SKM-1 (cell line): ENCODE results near the gene SLC22A15.

Experiments
- DNase-seq: peaks from one replicate; lab custom pipeline; 2025; ENCODE audit not compliant: unreplicated experiment; lab: John Stamatoyannopoulos, UW

SLC22A15 gene

DNA sequence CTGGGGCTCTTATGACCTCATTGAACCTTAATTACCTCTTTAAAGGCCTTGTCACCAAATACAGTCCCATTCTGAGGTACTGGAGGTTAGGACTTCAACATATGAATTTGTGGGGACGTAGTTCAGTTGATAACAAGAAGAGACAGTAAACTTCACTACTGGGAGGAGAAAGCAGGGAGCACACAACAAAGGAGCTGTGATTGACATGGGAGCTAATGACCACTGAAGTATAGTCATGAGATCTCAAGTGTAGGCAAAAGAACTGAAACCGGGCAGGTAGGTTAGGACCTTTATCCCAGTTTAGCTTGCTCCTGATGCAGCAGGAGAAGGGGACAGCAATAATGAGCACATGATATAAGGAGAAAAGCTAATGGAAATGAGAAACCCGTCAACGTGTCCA is 123.1 kb downstream of the SLC22A15 start:
- no peak for DNase-seq

DNA sequence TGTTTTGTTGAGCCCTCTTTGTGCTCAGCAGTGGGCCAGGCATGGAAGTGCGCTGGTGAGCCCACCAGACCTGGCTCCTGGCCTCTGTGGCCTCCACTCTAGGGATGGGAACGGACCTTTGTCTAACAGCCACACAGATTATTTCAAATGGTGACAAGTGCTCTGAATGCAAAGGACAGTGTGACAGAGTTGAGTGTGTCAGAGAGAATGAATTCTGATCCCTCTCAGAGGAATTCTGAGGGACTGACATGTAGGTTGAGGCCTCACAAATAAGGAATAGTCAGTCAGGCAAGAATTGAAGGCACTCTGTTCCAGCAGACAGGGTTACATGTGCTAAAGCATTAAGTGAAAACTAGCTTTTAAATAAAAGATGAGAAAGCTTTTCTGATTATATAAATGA is 123.6 kb downstream of the SLC22A15 start:
- no peak for DNase-seq

DNA sequence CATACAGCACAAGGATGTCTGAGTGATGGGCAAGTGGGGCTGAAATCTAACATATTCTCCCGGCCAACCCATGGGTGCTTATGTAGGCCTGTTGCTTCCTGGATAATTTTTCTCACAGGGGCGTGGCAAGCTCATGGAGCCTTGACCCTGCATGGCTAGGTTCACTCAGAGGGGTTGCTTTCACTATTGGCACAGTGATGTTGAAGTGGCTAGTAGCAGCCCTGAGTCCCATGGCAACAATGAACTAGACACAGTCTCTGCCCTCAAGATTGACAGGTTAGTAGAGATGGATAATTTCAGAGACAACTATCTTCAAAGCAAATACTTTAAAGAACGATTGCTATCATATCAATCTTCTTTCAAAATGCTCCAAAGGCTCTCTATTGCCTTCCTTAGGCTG is 128.4 kb downstream of the SLC22A15 start:
- DNase-seq: no peak

DNA sequence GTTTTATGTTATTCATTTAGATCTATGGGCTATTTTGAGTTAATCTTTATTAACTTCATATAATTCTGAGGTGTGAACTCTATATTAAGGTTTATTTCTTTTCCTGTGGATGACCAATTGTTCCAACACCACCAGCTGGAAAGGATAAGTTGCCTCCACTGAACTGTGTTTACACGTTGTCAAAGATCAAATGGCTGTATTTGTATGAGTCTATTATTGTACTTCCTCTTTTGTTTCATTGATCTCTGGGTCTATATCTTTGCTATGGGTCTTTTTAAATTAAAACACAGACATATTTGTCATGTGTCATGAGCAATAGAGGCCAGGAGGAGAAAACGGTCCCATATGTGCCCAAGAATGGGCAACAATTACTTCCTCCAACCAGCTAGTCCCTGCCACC is 129.7 kb downstream of the SLC22A15 start:
- DNase-seq: no peak

DNA sequence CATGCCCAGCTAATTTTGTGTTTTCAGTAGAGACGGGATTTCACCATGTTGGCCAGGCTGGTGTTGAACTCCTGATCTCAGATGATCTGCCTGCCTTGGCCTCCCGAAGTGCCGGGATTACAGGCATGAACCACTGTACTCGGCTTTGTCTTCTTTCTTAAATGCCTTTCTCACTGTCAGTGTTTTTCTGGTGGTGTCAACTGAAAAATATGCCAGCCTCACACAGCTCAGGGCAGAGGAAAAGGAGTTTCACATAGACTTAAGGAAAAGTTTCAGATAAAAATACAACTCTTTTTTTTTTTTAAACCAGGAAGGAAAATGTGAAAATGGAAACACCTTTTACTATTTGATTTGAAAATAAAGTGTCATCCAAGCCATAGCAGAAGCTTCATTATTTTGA is 130.3 kb downstream of the SLC22A15 start:
- DNase-seq: no peak

DNA sequence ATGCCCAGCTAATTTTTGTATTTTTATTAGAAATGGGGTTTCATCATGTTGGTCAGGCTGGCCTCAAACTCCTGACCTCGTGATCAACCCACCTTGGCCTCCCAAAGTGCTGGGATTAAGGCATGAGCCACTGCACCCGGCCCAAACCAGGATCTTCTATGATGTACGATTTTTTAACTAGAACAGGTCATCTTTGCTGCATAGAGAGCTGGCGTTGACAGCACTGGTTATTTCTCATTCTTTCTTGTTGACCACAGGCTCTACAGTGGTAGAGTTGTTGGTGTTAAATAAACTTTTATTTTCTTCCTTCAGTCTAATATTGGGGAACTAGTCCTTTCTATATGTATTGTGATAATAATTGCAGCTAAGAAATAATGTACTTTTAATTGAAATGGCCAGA is 131.1 kb downstream of the SLC22A15 start:
- no peak for DNase-seq

DNA sequence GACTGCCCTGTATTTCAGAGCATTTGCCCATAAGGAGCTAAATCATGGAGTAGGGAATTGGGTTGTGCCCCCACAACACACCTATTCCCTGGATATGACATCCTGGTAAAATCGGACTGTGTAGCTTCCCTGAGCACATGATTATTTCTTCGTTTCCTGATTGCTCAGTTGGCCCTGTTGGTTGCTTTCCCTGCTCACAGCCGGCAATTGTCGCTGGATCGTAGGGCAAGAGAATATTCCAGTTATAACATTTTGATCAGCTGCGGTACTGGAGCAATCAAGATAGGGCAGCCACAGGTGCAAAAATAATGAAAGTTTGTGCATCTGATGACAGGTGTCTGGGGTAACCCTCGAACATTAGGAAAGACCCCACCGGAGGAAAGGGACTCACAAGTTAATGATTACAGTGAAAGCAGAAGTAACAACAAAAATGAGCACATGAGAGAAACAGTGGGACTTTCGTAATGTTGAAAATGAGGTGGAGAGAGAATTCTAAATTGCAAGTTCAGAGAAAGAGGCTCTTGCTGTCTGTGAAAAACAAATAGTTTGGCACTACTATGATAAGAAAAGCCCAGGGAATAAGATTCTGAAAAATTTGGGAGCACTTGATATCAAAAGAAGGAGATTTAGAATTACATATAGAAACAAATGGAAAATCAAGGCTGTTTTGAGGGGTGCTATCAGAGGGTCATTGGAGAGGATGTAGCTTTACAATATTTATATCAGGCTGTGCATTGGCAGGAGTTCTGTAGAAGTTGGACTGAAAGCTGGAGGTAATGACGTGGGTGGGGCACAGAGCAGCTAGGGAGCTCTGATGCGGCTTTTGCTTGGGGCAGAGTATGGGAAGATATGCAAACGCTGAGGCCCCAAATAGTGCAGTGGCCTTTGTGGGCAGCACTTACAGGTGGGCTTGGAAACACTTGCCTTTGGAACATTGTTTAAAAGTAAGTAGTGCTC is 134.5 kb downstream of the SLC22A15 start, which contains the start of gene MAB21L3:
Gene MAB21L3 (plus strand): TSS at position 833 of the 957 bp plus-strand sequence. CDS start 1,217 bp downstream, outside the sequence.
- peak; percentile 22 for DNase-seq

DNA sequence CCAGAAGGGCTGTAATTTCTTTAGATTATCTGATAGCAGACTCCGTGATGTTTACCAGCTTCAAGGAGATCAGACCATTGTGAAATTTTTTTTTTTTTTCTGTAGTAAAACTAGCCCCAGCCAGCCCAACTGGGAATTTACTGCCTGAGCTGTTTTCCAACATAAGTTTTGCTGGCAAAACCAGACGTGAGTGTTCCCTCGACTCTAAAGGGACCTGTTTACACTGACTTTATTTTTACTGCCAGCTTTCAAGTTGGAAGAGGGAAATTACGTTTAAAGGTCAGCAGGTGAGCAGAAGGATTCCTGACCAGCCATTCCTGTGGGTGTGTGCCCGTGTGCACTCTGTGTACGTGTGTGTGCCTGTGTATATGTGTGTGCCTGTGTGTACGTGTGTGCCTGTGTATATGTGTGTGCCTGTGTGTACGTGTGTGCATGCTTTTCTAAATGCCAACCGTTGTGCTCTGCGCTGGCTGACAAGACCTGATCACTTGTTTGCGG is 135.3 kb downstream of the SLC22A15 start:
- DNase-seq: no peak

DNA sequence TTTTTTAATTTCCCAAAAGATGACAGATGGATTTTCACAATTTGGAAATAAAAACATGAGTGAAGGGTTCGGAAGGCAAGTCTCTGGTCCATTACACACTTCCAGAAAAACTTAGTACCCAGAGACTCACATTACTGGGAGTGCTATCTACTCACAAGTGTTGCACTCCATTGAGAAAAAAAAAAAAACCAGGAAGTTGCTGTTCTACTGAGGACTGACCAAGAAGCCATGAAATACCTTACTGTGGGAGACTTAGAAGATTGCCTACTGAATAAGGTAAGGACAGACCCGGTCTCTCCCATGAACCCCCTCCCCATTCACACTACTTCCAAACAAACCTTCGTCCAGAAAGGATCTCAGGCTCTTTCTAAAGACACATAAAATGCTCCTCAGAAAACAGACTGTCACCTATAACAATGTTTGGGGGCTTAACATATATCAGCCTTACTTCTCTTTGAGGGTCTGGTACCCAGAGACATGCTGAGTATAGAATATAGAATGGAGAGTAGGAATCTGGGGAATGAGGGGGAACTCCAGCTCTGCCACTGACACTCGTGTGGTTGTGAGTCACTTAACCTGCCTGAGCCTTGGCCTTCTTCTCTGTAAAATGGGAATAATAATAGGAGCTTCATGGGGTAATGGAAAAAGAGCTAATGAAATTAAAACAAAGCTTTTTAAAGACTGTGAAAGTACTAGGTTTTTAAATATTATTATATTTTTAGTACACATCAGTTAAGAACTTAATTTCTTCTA is 136.3 kb downstream of the SLC22A15 start:
- DNase-seq: peak; percentile 10

DNA sequence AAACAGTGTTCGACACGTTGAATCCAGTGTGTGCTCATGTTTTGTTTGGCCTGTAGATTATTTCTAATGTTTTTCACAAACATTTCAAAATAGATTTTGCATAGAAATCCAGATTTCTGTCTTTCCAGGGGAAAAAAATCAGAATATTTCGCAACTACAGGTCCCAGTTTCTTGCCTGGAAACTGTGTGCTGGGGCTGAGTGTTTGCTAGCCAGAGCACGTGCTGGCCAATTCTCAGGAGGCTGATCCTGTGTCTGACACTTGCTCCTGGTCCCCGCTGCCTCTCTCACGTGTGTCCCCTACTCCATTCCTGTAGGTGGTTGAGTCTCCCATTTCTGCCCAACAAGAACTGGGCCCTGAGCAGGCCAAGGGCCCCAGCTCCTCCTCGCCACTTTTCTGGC is 137.3 kb downstream of the SLC22A15 start:
- no peak for DNase-seq

DNA sequence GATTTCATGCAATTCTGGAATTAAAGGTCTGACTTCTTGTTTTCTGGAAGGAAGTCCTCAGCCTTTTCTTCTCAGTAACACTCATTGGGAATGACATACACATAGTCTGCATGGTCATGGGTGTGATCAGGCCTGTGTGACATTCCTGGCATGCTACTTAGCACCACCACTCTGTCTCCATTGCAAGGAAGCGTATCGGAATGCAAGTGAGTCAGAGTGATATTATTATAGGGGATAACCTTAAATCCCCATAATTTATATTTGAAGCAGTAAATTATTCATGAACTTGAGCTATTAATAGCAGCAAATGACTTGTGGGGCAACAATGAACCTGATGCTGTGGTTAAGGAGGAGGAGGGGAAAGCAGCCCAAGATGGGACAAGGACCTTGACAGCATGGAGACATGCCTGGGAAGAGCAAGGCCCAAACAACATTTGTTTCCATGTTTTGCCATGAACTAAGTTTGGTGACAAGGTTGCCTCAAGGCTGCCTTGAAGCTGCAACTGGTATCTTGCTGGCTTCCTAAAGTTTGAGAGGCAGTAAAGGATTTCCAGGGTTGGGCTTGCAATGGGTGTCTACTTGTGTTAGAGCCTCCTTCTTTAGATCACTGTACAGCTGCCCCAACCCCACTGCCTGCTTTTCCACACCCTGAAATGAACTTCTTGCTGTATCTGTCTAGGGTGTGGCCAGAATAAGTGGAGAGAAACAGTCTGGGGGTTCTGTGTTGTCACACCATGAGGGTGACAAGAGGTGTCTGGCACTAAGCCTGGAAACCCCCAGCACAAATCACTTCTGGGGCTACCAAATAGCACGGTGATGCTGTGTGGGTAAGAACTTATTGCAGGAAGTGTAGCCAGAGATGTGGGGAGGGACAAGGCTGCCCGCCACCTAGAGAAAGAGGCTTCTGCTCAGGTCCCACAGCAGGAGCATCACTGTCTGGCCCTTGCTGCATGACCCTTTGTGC is 139.4 kb downstream of the SLC22A15 start:
- DNase-seq: no peak

DNA sequence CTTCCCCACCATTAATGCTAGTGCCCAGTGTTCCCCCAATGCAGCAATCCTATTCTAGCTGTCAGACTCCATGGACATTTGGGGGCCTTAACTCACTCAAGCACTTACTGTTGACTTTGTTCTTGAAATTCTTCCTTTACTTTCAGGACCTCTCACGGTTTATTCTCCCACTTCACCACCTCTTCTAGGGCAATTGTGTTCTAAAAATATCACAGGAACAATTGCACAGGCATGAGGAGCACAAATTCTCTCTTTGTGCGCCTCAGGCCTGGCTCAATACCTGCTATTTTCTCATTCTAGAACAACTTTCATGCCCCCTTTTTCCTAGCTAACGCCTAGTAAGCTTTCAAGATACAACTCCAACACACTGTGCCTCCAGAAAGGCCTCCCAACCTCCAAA is 142.2 kb downstream of the SLC22A15 start:
- no peak for DNase-seq
